Natural killer cell (primary cell): ENCODE data around the gene TGM4. TPM values are rescaled to one million over a fixed set of nuclear protein-coding genes. Genes with fewer than 3 reads are reported as not detected.

Experiments used
- ATAC-seq, 3 donors: fragments of 150-1000 bp in 2 of 3; fragments of 200-7000 bp in 1 of 3; cut with Tn5 transposase; 1 replicate in 1 of 3; 2 replicates in 2 of 3; pipeline ENCODE4 v1.10.0; 2021; ENCODE audit warnings: mild to moderate bottlenecking in 2 of 3, moderate library complexity in 2 of 3
- DNase-seq, 2 donors: peaks; one replicate each; pipeline versions ENCODE4 v3.0.0 to v3.0.0-alpha.2; 2013 to 2021; ENCODE audit warnings: mixed read lengths in 1 of 2
- H3K27ac ChIP-seq: one replicate; pipeline ENCODE4 v1.5.1; 2013; ENCODE audit warnings: mild to moderate bottlenecking, low read length
- H3K27me3 ChIP-seq: one replicate; pipeline ENCODE4 v1.6.1; 2013; ENCODE audit warnings: low read length; ENCODE audit not compliant: control insufficient read depth, insufficient read depth
- H3K36me3 ChIP-seq: one replicate; pipeline ENCODE4 v1.6.1; 2013; ENCODE audit warnings: low read length; ENCODE audit not compliant: control insufficient read depth, insufficient read depth
- H3K4me1 ChIP-seq: one replicate; pipeline ENCODE4 v1.6.1; 2013; ENCODE audit warnings: low read length; ENCODE audit not compliant: control insufficient read depth, insufficient read depth
- H3K4me3 ChIP-seq: one replicate; pipeline ENCODE4 v1.5.1; 2013; ENCODE audit warnings: low read length
- H3K9me3 ChIP-seq: one replicate; pipeline ENCODE4 v1.6.1; 2013; ENCODE audit warnings: low read length; ENCODE audit not compliant: control insufficient read depth, insufficient read depth
- H3K27ac Mint-ChIP-seq, 2 donors: one replicate each; pipeline ENCODE4 v1.8.0; 2022; ENCODE audit warnings: mild to moderate bottlenecking in 2 of 2, mixed read lengths in 2 of 2, moderate library complexity in 1 of 2
- H3K27me3 Mint-ChIP-seq, 2 donors: one replicate each; pipeline ENCODE4 v1.8.0; 2022; ENCODE audit warnings: low read depth in 2 of 2, mixed read lengths in 2 of 2
- H3K36me3 Mint-ChIP-seq: one replicate; pipeline ENCODE4 v1.8.0; 2022; ENCODE audit warnings: mixed read lengths
- H3K4me1 Mint-ChIP-seq, 2 donors: one replicate each; pipeline ENCODE4 v1.8.0; 2022; ENCODE audit warnings: mixed read lengths in 2 of 2
- H3K4me3 Mint-ChIP-seq: one replicate; pipeline ENCODE4 v1.8.0; 2022; ENCODE audit warnings: mild to moderate bottlenecking, moderate library complexity, mixed read lengths
- H3K9me3 Mint-ChIP-seq, 2 donors: one replicate each; pipeline ENCODE4 v1.8.0; 2022; ENCODE audit warnings: mixed read lengths in 2 of 2
- CTCF ChIP-seq: fragments of 200-600 bp; IDR thresholded peaks from one replicate; pipeline ENCODE4 v1.8.0; 2022; ENCODE audit warnings: antibody characterized with exemption
- WGBS: methylation state at CpG from one replicate; pipeline ENCODE4 v1.1.7; 2013; ENCODE audit warnings: missing lambda C conversion rate; ENCODE audit not compliant: insufficient coverage; 5-methylcytosine and 5-hydroxymethylcytosine counted together
- intact Hi-C: fragments of 100-400 bp; cut with micrococcal nuclease; formaldehyde crosslinking; loops from one replicate; pipeline ENCODE4 v1.14.2; 2022
- total RNA-seq, 4 donors: library from RNA; stranded (reverse); fragments of 120-200 nt in 1 of 4; gene quantifications; one replicate each; pipeline versions ENCODE4 v1.2.3 to v1.2.4, GENCODE V29; 2013 to 2022

Gene TGM4
- total RNA-seq, 3 donors from 2014 or later (not counting 1 experiment from before 2014, with no cell fraction given): not detected

- TF ChIP-seq CTCF: no peak
- peaks cover 15% of the 10 kb centered on the region for H3K36me3 Mint-ChIP-seq
- Histone ChIP-seq H3K4me1 (no peaks in the 10 kb centered on the region), H3K36me3 (no peaks in the 10 kb centered on the region), H3K27ac (no peak overlapping the region), H3K4me3 (no peak overlapping the region), H3K27me3 (no peaks in the 10 kb centered on the region), H3K9me3 (peaks cover 5% of the 10 kb centered on the region)
- intact Hi-C loops: no loop called here
- no peaks in the 10 kb centered on the region for H3K4me1 Mint-ChIP-seq
- DNase-seq (no peak), ATAC-seq (no peak)
- no peaks in the 10 kb centered on the region for H3K27me3 Mint-ChIP-seq
- H3K27ac Mint-ChIP-seq: no peak overlapping the region
- no peak overlapping the region for H3K4me3 Mint-ChIP-seq
- WGBS: 96% methylated on average over 1 of the region's 1 CpG
- H3K9me3 Mint-ChIP-seq: peaks cover 5 to 11% of the 10 kb centered on the region in 2 donors
Observed at GRCh38 chr3:44832032-44832431, 42.4 kb upstream of the TGM4 start.

- ATAC-seq (no peak), DNase-seq (no peak)
- Histone ChIP-seq H3K36me3 (no peaks in the 10 kb centered on the region), H3K27ac (no peak overlapping the region), H3K4me1 (no peaks in the 10 kb centered on the region), H3K9me3 (peaks cover 8% of the 10 kb centered on the region), H3K27me3 (no peaks in the 10 kb centered on the region), H3K4me3 (no peak overlapping the region)
- H3K27me3 Mint-ChIP-seq: no peaks in the 10 kb centered on the region
- no peak for TF ChIP-seq CTCF
- H3K9me3 Mint-ChIP-seq: peaks cover 5 to 13% of the 10 kb centered on the region in 2 donors
- intact Hi-C loops: no loop called here
- H3K36me3 Mint-ChIP-seq: peaks cover 17% of the 10 kb centered on the region
- H3K27ac Mint-ChIP-seq: no peak overlapping the region
- no peaks in the 10 kb centered on the region for H3K4me1 Mint-ChIP-seq
- WGBS: 86% methylated on average over 1 of the region's 2 CpGs
- no peak overlapping the region for H3K4me3 Mint-ChIP-seq
Observed at GRCh38 chr3:44832965-44833364, 41.4 kb upstream of the TGM4 start.

- Mint-ChIP-seq H3K9me3 (peaks cover 5 to 13% of the 10 kb centered on the region in 2 donors), H3K4me3 (no peak overlapping the region), H3K27me3 (no peaks in the 10 kb centered on the region), H3K27ac (no peak overlapping the region), H3K36me3 (peaks cover 17% of the 10 kb centered on the region), H3K4me1 (no peaks in the 10 kb centered on the region)
- intact Hi-C loops: no loop called here
- TF ChIP-seq CTCF: no peak
- Histone ChIP-seq H3K9me3 (peaks cover 8% of the 10 kb centered on the region), H3K4me1 (no peaks in the 10 kb centered on the region), H3K36me3 (no peaks in the 10 kb centered on the region), H3K4me3 (no peak overlapping the region), H3K27me3 (no peaks in the 10 kb centered on the region), H3K27ac (no peak overlapping the region)
- ATAC-seq (no peak), DNase-seq (no peak)
- 98% methylated on average over 7 of the region's 7 CpGs for WGBS
Observed at GRCh38 chr3:44833394-44833793, 41.0 kb upstream of the TGM4 start.

GRCh38 chr3:44835684-44836083, 38.7 kb upstream of the TGM4 start:
- Histone ChIP-seq H3K4me1 (no peaks in the 10 kb centered on the region), H3K36me3 (no peaks in the 10 kb centered on the region), H3K27ac (no peak overlapping the region), H3K27me3 (no peaks in the 10 kb centered on the region), H3K4me3 (no peak overlapping the region), H3K9me3 (peaks cover 8% of the 10 kb centered on the region)
- ATAC-seq: no peak
- WGBS: 100% methylated on average over 2 of the region's 3 CpGs
- TF ChIP-seq CTCF: no peak
- H3K36me3 Mint-ChIP-seq: peaks cover 17% of the 10 kb centered on the region
- no peak overlapping the region for H3K4me3 Mint-ChIP-seq
- no peaks in the 10 kb centered on the region for H3K27me3 Mint-ChIP-seq
- H3K4me1 Mint-ChIP-seq: no peaks in the 10 kb centered on the region
- intact Hi-C loops: no loop called here
- H3K27ac Mint-ChIP-seq: no peak overlapping the region
- DNase-seq: no peak
- peaks cover 5 to 13% of the 10 kb centered on the region in 2 donors for H3K9me3 Mint-ChIP-seq
